ENCODE results near the gene ZNF831. TPM values are rescaled to one million over a fixed set of nuclear protein-coding genes. Genes with fewer than 3 reads are reported as not detected.

Gene ZNF831
- polyA plus RNA-seq, 12 donors, result 0.15 to 0.68 (median 0.31) TPM; not detected in 2

GRCh38 chr20:59139998-59140397 lies 23.6 kb upstream of the ZNF831 start:
- DNase-seq, result no peak

GRCh38 chr20:59141818-59142581 lies 21.6 kb upstream of the ZNF831 start:
- DNase-seq, result peak; percentile 25

- no peak for DNase-seq
Measured at GRCh38 chr20:59143326-59143725, 20.3 kb upstream of the ZNF831 start.

- no peak for DNase-seq
Measured at GRCh38 chr20:59144179-59144830, 19.3 kb upstream of the ZNF831 start.

GRCh38 chr20:59144831-59145196 lies 18.8 kb upstream of the ZNF831 start:
- DNase-seq, result no peak

DNA sequence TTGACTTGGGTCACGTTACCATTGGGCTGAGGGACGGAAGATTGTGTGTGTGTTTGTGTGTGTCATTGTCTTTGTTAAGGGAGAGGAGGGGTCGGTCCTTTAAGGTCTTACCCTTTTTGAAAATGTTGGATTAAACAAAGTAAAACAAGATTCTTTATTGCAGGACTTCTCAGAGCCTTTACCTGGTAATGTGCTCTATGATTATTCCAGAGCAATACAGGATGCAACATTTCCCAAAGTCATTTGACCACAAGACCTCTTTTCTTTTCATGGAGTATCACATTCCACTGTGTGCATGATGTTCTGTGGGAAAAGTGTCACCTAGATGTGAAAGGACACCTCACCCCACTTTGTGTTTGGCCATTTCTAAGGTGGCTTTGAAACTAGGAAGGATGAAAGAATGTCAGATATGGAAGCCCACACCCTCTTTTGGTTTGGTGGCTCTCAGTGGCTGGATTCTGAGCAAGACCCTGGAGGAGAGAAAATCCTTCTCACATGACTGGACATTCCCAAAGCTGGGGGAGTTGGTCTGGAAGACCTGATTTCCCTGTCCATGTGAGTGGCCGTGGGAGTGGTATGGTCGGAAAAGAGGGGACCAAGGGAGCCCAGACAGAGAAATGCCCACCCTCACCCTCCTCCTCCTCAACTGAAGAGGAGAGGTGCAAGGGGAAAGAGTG lies 18.2 kb upstream of the ZNF831 start:
- no peak for DNase-seq

GRCh38 chr20:59145924-59146779 lies 17.5 kb upstream of the ZNF831 start:
- DNase-seq, result no peak

DNA sequence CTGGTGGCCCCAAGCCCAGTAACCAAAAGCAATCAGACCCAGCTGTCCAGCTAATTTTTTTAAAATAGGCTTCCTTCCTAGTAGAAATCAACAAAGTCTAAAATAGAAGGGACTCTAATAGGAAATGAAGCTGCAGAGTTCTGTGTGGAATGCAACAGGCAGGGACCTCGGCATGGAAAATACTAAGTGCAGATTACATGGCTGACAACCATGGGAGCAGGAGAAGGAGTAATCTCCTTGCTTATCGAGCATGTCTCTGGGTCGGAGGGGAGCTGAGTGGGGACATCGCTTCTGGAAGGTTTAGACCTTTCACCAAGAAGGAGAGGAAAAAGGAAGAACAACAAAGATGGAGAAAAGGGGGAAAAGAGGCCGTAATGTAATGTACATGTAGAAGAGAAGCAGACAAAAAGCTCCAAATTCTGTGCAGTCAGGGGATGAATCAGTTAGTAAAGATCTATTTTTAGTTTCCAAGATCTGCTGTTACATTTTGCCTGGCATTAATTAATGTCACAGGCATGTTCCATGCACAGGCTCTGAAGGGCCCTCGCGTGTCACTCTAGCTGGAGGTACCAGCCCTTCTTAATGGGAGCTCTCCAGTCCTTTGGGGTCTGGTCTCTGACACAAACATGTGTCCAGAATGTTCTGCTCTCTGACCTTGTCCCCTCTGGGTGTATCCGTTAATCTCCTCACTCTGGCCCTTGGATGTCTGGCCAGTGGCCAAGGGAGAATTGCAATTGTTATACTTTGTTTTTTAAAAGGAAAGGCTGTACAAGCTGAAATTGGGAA lies 16.6 kb upstream of the ZNF831 start:
- DNase-seq, result peak; percentile 9

- no peak for DNase-seq
Measured at GRCh38 chr20:59147586-59147985, 16.0 kb upstream of the ZNF831 start.

DNA sequence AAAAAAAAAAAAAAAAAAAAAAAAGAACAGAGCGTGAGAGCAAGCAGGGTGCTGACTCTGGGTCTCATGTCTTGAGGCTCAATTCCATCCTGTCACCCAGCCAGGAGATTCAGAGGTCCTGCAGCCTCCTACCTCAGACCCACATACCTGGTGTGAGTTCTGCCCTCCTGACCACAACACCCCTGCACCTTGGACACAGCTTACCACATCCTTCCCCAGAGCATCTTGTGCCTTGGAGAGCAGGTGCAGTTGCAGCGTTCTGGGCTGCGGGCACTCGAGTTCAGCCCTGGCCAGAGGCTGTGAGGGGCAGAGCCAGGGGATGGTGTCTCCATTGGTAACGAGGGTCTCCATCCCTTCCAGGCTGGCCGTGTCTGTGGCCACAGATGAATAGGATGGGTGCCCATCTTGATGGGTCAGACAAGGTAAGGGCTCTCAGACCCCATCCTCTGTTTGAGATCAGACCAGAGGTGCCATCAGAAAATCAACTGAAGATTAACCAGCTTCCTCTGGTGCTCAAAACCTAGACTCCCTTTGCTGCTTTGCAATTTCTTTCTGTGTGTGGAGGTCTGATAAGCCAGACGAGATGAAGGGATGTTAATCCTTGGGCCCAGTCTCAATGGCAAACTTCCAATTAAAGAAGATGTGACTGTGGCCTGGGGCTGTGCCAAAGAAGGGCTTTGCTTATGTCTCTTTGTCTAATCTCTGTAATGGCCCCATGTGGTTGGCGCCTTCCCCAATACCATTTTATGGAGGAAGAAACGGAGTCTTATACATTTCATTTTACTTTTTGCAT lies 14.7 kb upstream of the ZNF831 start:
- DNase-seq, result no peak

DNA sequence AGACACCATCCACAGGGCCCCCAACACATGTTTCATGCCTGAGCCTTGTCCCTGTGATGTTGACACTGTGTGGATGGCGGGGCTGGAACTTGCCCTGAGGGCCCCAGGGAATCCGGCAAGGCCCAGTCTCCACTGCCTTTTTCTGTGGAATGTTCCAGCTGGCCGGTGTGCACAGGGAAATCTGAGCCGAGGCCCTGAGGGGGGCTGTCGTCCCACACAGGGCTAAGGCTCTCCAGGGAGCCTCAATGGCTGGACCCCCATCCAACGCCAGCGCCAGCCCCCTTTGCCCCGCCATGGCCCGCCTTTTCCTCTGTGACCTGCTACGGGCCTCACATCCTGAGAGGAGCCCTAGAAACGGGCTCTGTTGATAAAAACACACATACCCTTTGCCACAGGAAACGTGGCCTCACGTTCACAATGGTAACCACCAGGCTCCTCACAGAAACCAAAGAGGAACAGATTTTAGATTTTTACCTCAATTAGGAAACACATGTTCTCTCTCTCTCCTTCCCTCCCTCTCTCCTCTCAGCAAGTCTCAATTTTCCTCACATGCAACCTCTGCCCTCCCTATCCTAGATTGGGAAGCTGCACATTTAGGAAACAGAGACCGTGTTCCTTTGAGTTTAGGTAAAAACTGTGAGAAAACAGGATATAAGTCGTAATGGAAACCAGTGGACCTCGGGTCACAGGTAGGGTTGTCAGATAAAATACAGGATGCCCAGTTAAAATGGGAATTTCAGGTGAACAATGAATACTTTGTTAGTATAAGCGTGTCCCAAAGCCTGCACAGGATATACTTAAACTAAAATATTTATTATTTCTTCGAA lies 13.7 kb upstream of the ZNF831 start:
- no peak for DNase-seq

- DNase-seq, result no peak
Measured at GRCh38 chr20:59150821-59151251, 12.8 kb upstream of the ZNF831 start.

DNA sequence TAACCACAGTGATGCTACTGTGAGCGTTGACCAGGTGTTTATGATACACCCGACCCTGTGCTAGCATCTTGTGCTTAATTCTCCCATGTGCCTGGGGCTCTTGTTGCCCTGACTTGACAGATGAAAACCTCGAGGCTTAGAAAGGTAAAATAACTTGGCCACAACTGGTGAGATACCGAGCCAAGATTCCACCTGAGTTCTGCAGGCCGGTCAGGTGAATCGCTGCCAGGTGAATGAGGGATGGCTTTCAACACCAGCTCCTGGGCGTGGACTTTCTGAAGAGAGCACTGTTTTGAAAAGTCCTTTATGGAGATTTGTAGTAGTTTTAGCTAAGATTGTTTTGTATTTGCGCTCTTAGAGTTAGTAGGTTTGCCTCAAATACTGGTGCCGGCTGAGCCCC lies 12.2 kb upstream of the ZNF831 start:
- DNase-seq, result no peak

GRCh38 chr20:59151820-59152219 lies 11.8 kb upstream of the ZNF831 start:
- no peak for DNase-seq

- no peak for DNase-seq
Measured at GRCh38 chr20:59152559-59153354, 10.9 kb upstream of the ZNF831 start.

DNA sequence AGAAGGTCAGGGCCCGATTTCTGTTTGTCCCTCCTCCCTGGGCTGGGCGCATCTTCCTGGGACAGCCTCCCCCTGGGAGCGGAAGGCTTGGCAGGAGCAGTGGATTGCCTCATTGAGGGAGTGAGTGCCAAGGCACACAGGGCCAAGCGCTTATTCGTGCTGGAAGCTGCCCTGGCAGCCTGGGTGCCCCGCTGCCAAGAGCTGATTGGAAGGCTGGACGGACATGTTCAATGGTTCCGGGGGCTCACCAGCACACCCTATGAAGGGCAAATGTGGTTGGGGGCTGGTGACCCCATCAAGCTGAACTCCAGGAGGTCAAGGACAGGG lies 10.3 kb upstream of the ZNF831 start:
- DNase-seq, result no peak

DNA sequence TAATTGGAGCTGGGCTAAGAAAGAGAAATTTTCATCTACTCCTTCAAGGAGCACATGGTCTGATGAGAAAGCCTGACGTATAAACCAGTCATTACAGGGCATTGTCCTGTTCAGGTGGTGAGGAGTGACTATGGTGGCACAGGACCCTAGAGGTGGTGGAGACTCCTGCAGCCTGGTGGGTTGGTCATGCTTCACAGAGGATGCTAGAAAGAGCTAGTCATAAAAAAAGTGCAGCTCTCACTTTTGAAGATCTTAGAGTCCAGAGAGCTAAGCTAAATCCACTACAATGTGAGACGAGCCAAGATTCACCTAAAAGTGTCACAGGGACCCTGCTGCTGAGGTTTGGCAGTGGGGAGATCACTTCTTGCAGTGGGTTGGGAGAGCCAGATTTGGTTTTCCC lies 9.8 kb upstream of the ZNF831 start:
- no peak for DNase-seq

DNA sequence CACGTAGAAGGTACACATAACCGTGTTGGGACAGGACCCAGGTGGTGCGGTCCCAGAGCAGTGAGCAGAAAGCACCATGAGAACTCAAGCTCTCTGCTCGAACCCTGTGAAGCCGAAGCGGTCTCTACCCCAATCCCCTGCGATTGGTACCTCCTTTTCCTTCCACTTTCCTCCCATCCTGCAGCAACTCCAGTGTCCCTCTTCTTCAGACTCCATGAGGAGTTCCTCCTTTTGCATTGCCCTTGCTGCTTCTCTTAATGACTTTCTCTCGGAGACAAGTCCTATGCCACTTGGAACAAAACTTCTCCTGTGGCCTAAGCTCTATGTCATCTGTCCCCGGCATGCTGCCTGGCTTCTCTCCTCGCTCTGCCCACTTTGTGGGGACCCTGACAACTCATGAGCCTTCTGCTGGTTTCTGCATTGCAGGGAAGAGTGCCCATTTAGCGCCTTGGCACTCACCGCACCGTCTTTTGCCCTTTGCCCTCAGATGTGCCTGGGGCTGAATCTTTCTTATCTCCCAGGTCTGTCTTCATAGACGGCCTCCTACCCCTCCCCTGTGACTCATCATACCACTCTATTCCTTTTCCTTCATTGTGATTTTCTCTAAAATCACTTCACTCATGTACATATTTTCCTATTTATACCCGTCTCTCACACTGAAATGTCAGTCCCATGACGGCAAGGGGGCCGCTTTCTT lies 9.2 kb upstream of the ZNF831 start:
- no peak for DNase-seq
